Measurements from ENCODE around the gene AWAT2.

GRCh38 chrX:70042399-70043371 lies 7.1 kb downstream of the AWAT2 start:
- TF ChIP-seq CTCF (IDR thresholded peaks at IDR 0.05): no peak
- no peak for TF ChIP-seq POLR2A (IDR thresholded peaks at IDR 0.05)
